SHP77 treated with DMSO at 0.1 percent for 48 hours (cell line): ENCODE data around the gene GDA.
"Not testable (repeated sequence)": the region's sequence is repeated elsewhere in the genome, so short reads cannot be mapped to it uniquely, and the experiment has no call there.

Source experiments
- DNase-seq: peaks from one replicate; lab custom pipeline; 2025; lab: John Stamatoyannopoulos, UW

GDA gene

GRCh38 chr9:72278959-72279358 is 129.7 kb downstream of the GDA start:
- no peak for DNase-seq

- peak; percentile 9 for DNase-seq
Observed at GRCh38 chr9:72280913-72281500, 131.8 kb downstream of the GDA start.

- DNase-seq = no peak
Observed at GRCh38 chr9:72289401-72289800, 140.2 kb downstream of the GDA start.

- DNase-seq = no peak
Observed at GRCh38 chr9:72290311-72290710, 141.1 kb downstream of the GDA start.

GRCh38 chr9:72291576-72291975 is 142.3 kb downstream of the GDA start:
- DNase-seq = not testable (repeated sequence)

- no peak for DNase-seq
Observed at GRCh38 chr9:72292256-72292682, 143.0 kb downstream of the GDA start.

- no peak for DNase-seq
Observed at GRCh38 chr9:72292874-72293607, 143.8 kb downstream of the GDA start.

GRCh38 chr9:72294936-72295335 is 145.7 kb downstream of the GDA start:
- DNase-seq = no peak

GRCh38 chr9:72297516-72297915 is 148.3 kb downstream of the GDA start:
- no peak for DNase-seq

GRCh38 chr9:72299017-72299603 is 149.9 kb downstream of the GDA start:
- no peak for DNase-seq

GRCh38 chr9:72300873-72301272 is 151.6 kb downstream of the GDA start:
- DNase-seq = no peak
